SK-N-SH treated with all-trans-retinoic acid at 6 μM for 48 hours (cell line): ENCODE data around the gene SIRT2.

Experiments
- ATAC-seq: fragments of 200-7000 bp; cut with Tn5 transposase; 3 replicates; pipeline ENCODE4 v1.9.1; 2020; ENCODE audit warnings: mild to moderate bottlenecking, moderate library complexity
- ARNTL ChIP-seq: fragments of 450-650 bp; formaldehyde crosslinking; IDR thresholded peaks from 2 replicates; pipeline ENCODE4 v1.5.0; 2020; ENCODE audit warnings: low read depth, mild to moderate bottlenecking, moderate library complexity, borderline replicate concordance
- BACH2 ChIP-seq: fragments of 250-450 bp; sonication (Bioruptor Pico); IDR thresholded peaks from 2 replicates; pipeline ENCODE4 v1.9.0; 2021; ENCODE audit warnings: mild to moderate bottlenecking, borderline replicate concordance
- CREB5 ChIP-seq: fragments of 250-450 bp; sonication (Bioruptor Pico); IDR thresholded peaks from 2 replicates; pipeline ENCODE4 v1.5.1; 2020; ENCODE audit warnings: low read depth, mild to moderate bottlenecking, moderate library complexity
- CSDC2 ChIP-seq: fragments of 250-450 bp; sonication (Bioruptor Pico); IDR thresholded peaks from 2 replicates; pipeline ENCODE4 v1.5.0; 2020; ENCODE audit warnings: mild to moderate bottlenecking, moderate library complexity
- ESRRG ChIP-seq: fragments of 250-450 bp; sonication (Bioruptor Pico); IDR thresholded peaks from 2 replicates; pipeline ENCODE4 v1.6.1; 2021; ENCODE audit warnings: mild to moderate bottlenecking
- GLIS3 ChIP-seq: fragments of 250-450 bp; sonication (Bioruptor Pico); IDR thresholded peaks from 2 replicates; pipeline ENCODE4 v1.5.0; 2020; ENCODE audit warnings: mild to moderate bottlenecking, moderate library complexity
- OSR1 ChIP-seq: fragments of 250-450 bp; sonication (Bioruptor Pico); IDR thresholded peaks from 2 replicates; pipeline ENCODE4 v1.8.0; 2022; ENCODE audit warnings: moderate library complexity, mild to moderate bottlenecking, inconsistent platforms
- PATZ1 ChIP-seq: fragments of 250-450 bp; sonication (Bioruptor Pico); IDR thresholded peaks from 2 replicates; pipeline ENCODE4 v1.8.0; 2020; ENCODE audit warnings: mild to moderate bottlenecking, moderate library complexity, borderline replicate concordance
- POU6F1 ChIP-seq: fragments of 250-450 bp; sonication (Bioruptor Pico); IDR thresholded peaks from 2 replicates; pipeline ENCODE4 v1.8.0; 2021; ENCODE audit warnings: low read depth, mild to moderate bottlenecking, moderate library complexity, borderline replicate concordance
- PPARA ChIP-seq: fragments of 250-450 bp; sonication (Bioruptor Pico); IDR thresholded peaks from 2 replicates; pipeline ENCODE4 v1.5.0; 2020; ENCODE audit warnings: mild to moderate bottlenecking, borderline replicate concordance
- RARB ChIP-seq: fragments of 250-450 bp; sonication (Bioruptor Pico); IDR thresholded peaks from 2 replicates; pipeline ENCODE4 v1.8.0; 2021; ENCODE audit warnings: mild to moderate bottlenecking, moderate library complexity
- SNAI2 ChIP-seq: fragments of 250-450 bp; sonication (Bioruptor Pico); IDR thresholded peaks from 2 replicates; pipeline ENCODE4 v1.5.0; 2020; ENCODE audit warnings: mild to moderate bottlenecking, moderate library complexity
- TCF4 ChIP-seq: fragments of 250-450 bp; sonication (Bioruptor Pico); IDR thresholded peaks from 2 replicates; pipeline ENCODE4 v1.8.0; 2021; ENCODE audit warnings: mild to moderate bottlenecking, moderate library complexity, borderline replicate concordance
- TOX ChIP-seq: fragments of 250-450 bp; sonication (Bioruptor Pico); IDR thresholded peaks from 2 replicates; pipeline ENCODE4 v1.8.0; 2021; ENCODE audit warnings: mild to moderate bottlenecking, moderate library complexity, borderline replicate concordance
- ZC3H10 ChIP-seq: fragments of 250-450 bp; sonication (Bioruptor Pico); IDR thresholded peaks from 2 replicates; pipeline ENCODE4 v1.5.1; 2021; ENCODE audit warnings: mild to moderate bottlenecking, moderate library complexity
- ZFP3 ChIP-seq: fragments of 250-450 bp; sonication (Bioruptor Pico); IDR thresholded peaks from 2 replicates; pipeline ENCODE4 v1.5.0; 2020; ENCODE audit warnings: mild to moderate bottlenecking, moderate library complexity
- ZFP30 ChIP-seq: fragments of 450-650 bp; formaldehyde crosslinking; IDR thresholded peaks from 2 replicates; pipeline ENCODE4 v1.5.0; 2022; ENCODE audit warnings: mild to moderate bottlenecking, moderate library complexity
- ZNF565 ChIP-seq: fragments of 450-650 bp; formaldehyde crosslinking; conservative IDR thresholded peaks from 2 replicates; pipeline ENCODE4 v1.5.0; 2020; ENCODE audit warnings: low read depth, mild to moderate bottlenecking, moderate library complexity
- ZNF70 ChIP-seq: fragments of 450-650 bp; formaldehyde crosslinking; IDR thresholded peaks from 2 replicates; pipeline ENCODE4 v1.5.0; 2020; ENCODE audit warnings: mild to moderate bottlenecking, moderate library complexity

Gene SIRT2

GRCh38 chr19:38880882-38881609, 18.4 kb downstream of the SIRT2 start (continued):
- TF ChIP-seq POU6F1 (no peak), BACH2 (CRISPR knock-in tag) (no peak), ZNF70 (no peak), OSR1 (CRISPR knock-in tag) (no peak), PATZ1 (CRISPR knock-in tag) (no peak), ZC3H10 (CRISPR knock-in tag) (no peak)

- TF ChIP-seq TCF4 (CRISPR knock-in tag) (no peak), SNAI2 (CRISPR knock-in tag) (no peak)
- TF ChIP-seq, all 23 proteins: peak for 0
- no peak for ATAC-seq
Measured at GRCh38 chr19:38880076-38880881, 19.1 kb downstream of the SIRT2 start.

- no peak for TF ChIP-seq GLIS3 (CRISPR knock-in tag)
- no peak for TF ChIP-seq ZFP30
- no peak for TF ChIP-seq OSR1 (CRISPR knock-in tag)
- no peak for TF ChIP-seq POU6F1
- TF ChIP-seq CSDC2 (CRISPR knock-in tag), result no peak
- no peak for TF ChIP-seq ZC3H10 (CRISPR knock-in tag)
- no peak for TF ChIP-seq SNAI2 (CRISPR knock-in tag)
- TF ChIP-seq, all 23 proteins: peak for 0
- ATAC-seq, result no peak
Measured at GRCh38 chr19:38879400-38879751, 20.0 kb downstream of the SIRT2 start.

- ATAC-seq, result no peak
- TF ChIP-seq ZNF70 (no peak), TOX (CRISPR knock-in tag) (no peak), BACH2 (CRISPR knock-in tag) (no peak), PATZ1 (CRISPR knock-in tag) (no peak), ESRRG (no peak), ARNTL (no peak), ZNF565 (CRISPR knock-in tag) (no peak), ZC3H10 (CRISPR knock-in tag) (no peak), CSDC2 (CRISPR knock-in tag) (no peak), POU6F1 (no peak), RARB (CRISPR knock-in tag) (no peak), CREB5 (CRISPR knock-in tag) (no peak), ZFP3 (CRISPR knock-in tag) (no peak), PPARA (CRISPR knock-in tag) (no peak), GLIS3 (CRISPR knock-in tag) (no peak), OSR1 (CRISPR knock-in tag) (no peak), SNAI2 (CRISPR knock-in tag) (no peak), ZFP30 (no peak)
Measured at GRCh38 chr19:38878575-38879399, 20.6 kb downstream of the SIRT2 start.
